HepG2 (cell line): ENCODE measurements around the gene SEMA3F. TPM values are rescaled to one million over a fixed set of nuclear protein-coding genes. Genes with fewer than 3 reads are reported as not detected.

ENCODE experiments used
- AKAP8 ChIP-seq: sonication (generic); formaldehyde crosslinking; IDR thresholded peaks from 2 replicates; pipeline ENCODE4 v1.5.1; 2020; ENCODE audit warnings: mild to moderate bottlenecking, missing genetic modification reagents
- CBFB ChIP-seq: sonication (generic); formaldehyde crosslinking; IDR thresholded peaks from 2 replicates; pipeline ENCODE4 v1.4.0; 2020; ENCODE audit warnings: missing genetic modification reagents
- EED ChIP-seq: sonication (generic); formaldehyde crosslinking; IDR thresholded peaks from 2 replicates; pipeline ENCODE4 v1.5.0; 2020; ENCODE audit warnings: mild to moderate bottlenecking, missing genetic modification reagents
- HNF1B ChIP-seq: sonication (generic); formaldehyde crosslinking; IDR thresholded peaks from 2 replicates; pipeline ENCODE4 v1.5.1; 2020; ENCODE audit warnings: mild to moderate bottlenecking, moderate library complexity, missing genetic modification reagents
- HNRNPL ChIP-seq: fragments of 200-400 bp; formaldehyde crosslinking; IDR thresholded peaks from 2 replicates; pipeline ENCODE4 v1.6.1; 2017; ENCODE audit warnings: mild to moderate bottlenecking, low read depth, low read length
- JDP2 ChIP-seq: sonication (generic); formaldehyde crosslinking; IDR thresholded peaks from 2 replicates; pipeline ENCODE4 v1.8.1; 2022; ENCODE audit warnings: missing genetic modification reagents, borderline replicate concordance
- KLF13 ChIP-seq: sonication (generic); formaldehyde crosslinking; IDR thresholded peaks from 2 replicates; pipeline ENCODE4 v1.4.0; 2020; ENCODE audit warnings: mild to moderate bottlenecking, missing genetic modification reagents
- MAX ChIP-seq: IDR thresholded peaks from 2 replicates; pipeline ENCODE4 v1.6.1; 2012; ENCODE audit warnings: inconsistent platforms
- MEIS2 ChIP-seq: sonication (generic); formaldehyde crosslinking; IDR thresholded peaks from 2 replicates; pipeline ENCODE4 v1.9.0; 2021; ENCODE audit warnings: mild to moderate bottlenecking, missing genetic modification reagents
- MYC ChIP-seq: sonication (generic); formaldehyde crosslinking; IDR thresholded peaks from 2 replicates; pipeline ENCODE4 v1.9.0; 2021; ENCODE audit warnings: missing genetic modification reagents, borderline replicate concordance
- NR2C2 ChIP-seq: sonication (generic); formaldehyde crosslinking; IDR thresholded peaks from 2 replicates; pipeline ENCODE4 v1.4.0; 2020; ENCODE audit warnings: missing genetic modification reagents, mild to moderate bottlenecking, moderate library complexity, borderline replicate concordance
- RELA ChIP-seq: sonication (generic); formaldehyde crosslinking; IDR thresholded peaks from 2 replicates; pipeline ENCODE4 v1.4.0; 2020; ENCODE audit warnings: missing genetic modification reagents
- SOX13 ChIP-seq, 3 experiments: fragments of 450-650 bp in 1 of 3; sonication (generic) in 1 of 3; formaldehyde crosslinking in 1 of 3; IDR thresholded peaks in 2 of 3; conservative IDR thresholded peaks in 1 of 3; 2 replicates each; pipeline versions ENCODE4 v1.5.0 to v1.6.1; 2016 to 2020; ENCODE audit warnings: antibody characterized with exemption in 1 of 3, mild to moderate bottlenecking in 1 of 3, missing compliant biosample characterization in 1 of 3, missing genetic modification reagents in 1 of 3, moderate library complexity in 1 of 3
- TBP ChIP-seq: sonication (generic); formaldehyde crosslinking; IDR thresholded peaks from 2 replicates; pipeline ENCODE4 v1.5.0; 2020; ENCODE audit warnings: missing genetic modification reagents
- TMF1 ChIP-seq: sonication (generic); formaldehyde crosslinking; IDR thresholded peaks from 2 replicates; pipeline ENCODE4 v1.8.1; 2022; ENCODE audit warnings: low read depth, missing genetic modification reagents
- TP53 ChIP-seq: sonication (generic); formaldehyde crosslinking; conservative IDR thresholded peaks from 2 replicates; pipeline ENCODE4 v1.4.0; 2020; ENCODE audit warnings: missing genetic modification reagents
- ZBTB43 ChIP-seq: sonication (generic); formaldehyde crosslinking; conservative IDR thresholded peaks from 2 replicates; pipeline ENCODE4 v1.4.0; 2020; ENCODE audit warnings: missing genetic modification reagents
- ZGPAT ChIP-seq: IDR thresholded peaks from 2 replicates; pipeline ENCODE4 v1.6.1; 2016; ENCODE audit warnings: mild to moderate bottlenecking
- ZIK1 ChIP-seq: sonication (generic); formaldehyde crosslinking; IDR thresholded peaks from 2 replicates; pipeline ENCODE4 v1.5.0; 2020; ENCODE audit warnings: mild to moderate bottlenecking, low read depth, missing genetic modification reagents, borderline replicate concordance
- ZNF121 ChIP-seq: sonication (generic); formaldehyde crosslinking; IDR thresholded peaks from 2 replicates; pipeline ENCODE4 v1.5.0; 2020; ENCODE audit warnings: mild to moderate bottlenecking, missing genetic modification reagents
- ZNF383 ChIP-seq: sonication (generic); formaldehyde crosslinking; IDR thresholded peaks from 2 replicates; pipeline ENCODE4 v1.4.0; 2020; ENCODE audit warnings: missing genetic modification reagents, mild to moderate bottlenecking, borderline replicate concordance
- ZNF556 ChIP-seq: sonication (generic); formaldehyde crosslinking; IDR thresholded peaks from 2 replicates; pipeline ENCODE4 v1.4.0; 2020; ENCODE audit warnings: mild to moderate bottlenecking, missing genetic modification reagents, borderline replicate concordance
- ZNF597 ChIP-seq: sonication (generic); formaldehyde crosslinking; IDR thresholded peaks from 2 replicates; pipeline ENCODE4 v1.5.0; 2020; ENCODE audit warnings: missing genetic modification reagents
- ZNF746 ChIP-seq: sonication (generic); formaldehyde crosslinking; IDR thresholded peaks from 2 replicates; pipeline ENCODE4 v1.8.0; 2022; ENCODE audit warnings: mild to moderate bottlenecking, missing genetic modification reagents
- ZNF780A ChIP-seq: sonication (generic); formaldehyde crosslinking; IDR thresholded peaks from 2 replicates; pipeline ENCODE4 v1.8.0; 2022; ENCODE audit warnings: mild to moderate bottlenecking, missing genetic modification reagents, moderate library complexity
- polyA plus RNA-seq, 8 experiments: library from polyadenylated mRNA; depleted of rRNA in 3 of 8; stranded (reverse) in 7 of 8; unstranded in 1 of 8; fragments of >200 nt; fragmentation: Illumina TruSeq in 4 of 8; extraction: Trizol in 4 of 8; gene quantifications; 2 replicates each; pipeline versions ENCODE4 v1.2.1 to v1.2.3, GENCODE V29; 2011 to 2016; ENCODE audit warnings: low read depth in 4 of 8, missing spikeins in 1 of 8, mixed read lengths in 1 of 8; ENCODE audit not compliant: insufficient read depth in 1 of 8
- total RNA-seq, 5 experiments: library from RNA; depleted of rRNA; stranded (reverse); fragments of >200 nt; fragmentation: Illumina TruSeq; extraction: Trizol; gene quantifications; 2 replicates each; pipeline ENCODE4 v1.2.3, GENCODE V29; 2016; ENCODE audit warnings: low read depth in 1 of 5

Gene SEMA3F
- total and polyA plus RNA-seq, 2 of the 13 experiments (the other 11 are each of a cell fraction or from before 2014, with no cell fraction given) = 7.6 to 17.2 TPM

GRCh38 chr3:50208677-50209344, 53.7 kb downstream of the SEMA3F start (continued):
- TF ChIP-seq MAX (no peak), EED (CRISPR knock-in tag) (no peak), TBP (CRISPR knock-in tag) (no peak), ZBTB43 (peak; percentile 60; the same call in 1 of the 2 replicates), ZNF383 (CRISPR knock-in tag) (no peak), MYC (CRISPR knock-in tag) (peak; percentile 68; the same call in 1 of the 2 replicates), ZIK1 (no peak), ZGPAT (peak; percentile 89), ZNF556 (peak; percentile 70; the same call in 1 of the 2 replicates), ZNF597 (CRISPR knock-in tag) (no peak), AKAP8 (CRISPR knock-in tag) (peak; percentile 78), KLF13 (no peak), MEIS2 (CRISPR knock-in tag) (peak; percentile 75; the same call in 1 of the 2 replicates), ZNF121 (0 out of 2 replicates have a peak, but pooled peaks have one; percentile 25), CBFB (CRISPR knock-in tag) (0 out of 2 replicates have a peak, but pooled peaks have one; percentile 45), HNRNPL (peak; percentile 79; the same call in 1 of the 2 replicates), SOX13 (IDR thresholded peaks at IDR 0.05) (peak; percentile 71), SOX13 (CRISPR knock-in tag; conservative IDR thresholded peaks at IDR 0.05 in 1 of 2, IDR thresholded peaks at IDR 0.05 in 1 of 2) (peak in 1 of 2 experiments; percentile 83; a peak in 2 of 4 replicates), RELA (CRISPR knock-in tag) (no peak), TMF1 (CRISPR knock-in tag) (peak; percentile 92), TP53 (CRISPR knock-in tag) (no peak), JDP2 (no peak; the same call in 1 of the 2 replicates), ZNF746 (CRISPR knock-in tag) (peak; percentile 98; the same call in 1 of the 2 replicates), NR2C2 (peak; percentile 83), ZNF780A (CRISPR knock-in tag) (no peak), HNF1B (CRISPR knock-in tag) (peak; percentile 62)
